Ramos (cell line): ENCODE measurements around the gene PLIN5.
"Not testable (repeated sequence)": the region's sequence is repeated elsewhere in the genome, so short reads cannot be mapped to it uniquely, and the experiment has no call there.

Source experiments
- in situ Hi-C: fragments of 300-500 bp; cut with MboI; formaldehyde crosslinking; loops from one replicate; pipeline ENCODE4 v1.14.3; 2022; ENCODE audit warnings: low sequenced_read_pairs; ENCODE audit not compliant: unreplicated experiment

Gene PLIN5

GRCh38 chr19:4547303-4548237 lies 12.5 kb upstream of the PLIN5 start:
- in situ Hi-C loops: no loop called here

GRCh38 chr19:4543842-4544647 lies 9.0 kb upstream of the PLIN5 start:
- in situ Hi-C loops: no loop called here

GRCh38 chr19:4542896-4543841 lies 8.1 kb upstream of the PLIN5 start:
- in situ Hi-C loops: no loop called here

- in situ Hi-C loops: not testable (repeated sequence)
Observed at GRCh38 chr19:4541806-4542145, 6.8 kb upstream of the PLIN5 start.

GRCh38 chr19:4541114-4541805 lies 6.2 kb upstream of the PLIN5 start:
- in situ Hi-C loops: no loop called here

GRCh38 chr19:4539693-4540581 lies 4.9 kb upstream of the PLIN5 start, which contains the start of gene LRG1:
Gene LRG1, minus strand, starts transcription at chr19:4540036. Its CDS starts 23 bp downstream, at chr19:4540013.
- in situ Hi-C loops: no loop called here

GRCh38 chr19:4539169-4539692 lies 4.2 kb upstream of the PLIN5 start:
- in situ Hi-C loops: no loop called here

- in situ Hi-C loops: no loop called here
Observed at GRCh38 chr19:4538601-4538954, 3.6 kb upstream of the PLIN5 start.

- in situ Hi-C loops: no loop called here
Observed at GRCh38 chr19:4537953-4538600, 3.1 kb upstream of the PLIN5 start.

GRCh38 chr19:4536798-4537197 lies 1.8 kb upstream of the PLIN5 start:
- in situ Hi-C loops: no loop called here

GRCh38 chr19:4533835-4534424 lies 1.1 kb downstream of the PLIN5 start:
- in situ Hi-C loops: no loop called here

GRCh38 chr19:4533334-4533733 lies 1.7 kb downstream of the PLIN5 start:
- in situ Hi-C loops: no loop called here

GRCh38 chr19:4531562-4532165 lies 3.4 kb downstream of the PLIN5 start:
- in situ Hi-C loops: no loop called here

GRCh38 chr19:4529924-4530522 lies 5.0 kb downstream of the PLIN5 start:
- in situ Hi-C loops: loop anchor here (10.0 kb wide), 1 partner anchor 265 kb away; no protein-coding TSS in a partner anchor

GRCh38 chr19:4528843-4529242 lies 6.2 kb downstream of the PLIN5 start:
- in situ Hi-C loops: loop anchor here (10.0 kb wide), 1 partner anchor 264 kb away; no protein-coding TSS in a partner anchor

- in situ Hi-C loops: loop anchor here (10.0 kb wide), 1 partner anchor 263 kb away; no protein-coding TSS in a partner anchor
Observed at GRCh38 chr19:4527377-4527776, 7.6 kb downstream of the PLIN5 start.
